Left forelimb (tissue), 1 donor: ENCODE data around the gene GDPGP1.
A peak's percentile ranks its signal among the peaks of the same experiment; 100 is the strongest.

Source experiments
- DNase-seq: peaks from one replicate; pipeline ENCODE4 v3.0.0-alpha.2; 2018; ENCODE audit warnings: low spot score

The GDPGP1 gene

DNA sequence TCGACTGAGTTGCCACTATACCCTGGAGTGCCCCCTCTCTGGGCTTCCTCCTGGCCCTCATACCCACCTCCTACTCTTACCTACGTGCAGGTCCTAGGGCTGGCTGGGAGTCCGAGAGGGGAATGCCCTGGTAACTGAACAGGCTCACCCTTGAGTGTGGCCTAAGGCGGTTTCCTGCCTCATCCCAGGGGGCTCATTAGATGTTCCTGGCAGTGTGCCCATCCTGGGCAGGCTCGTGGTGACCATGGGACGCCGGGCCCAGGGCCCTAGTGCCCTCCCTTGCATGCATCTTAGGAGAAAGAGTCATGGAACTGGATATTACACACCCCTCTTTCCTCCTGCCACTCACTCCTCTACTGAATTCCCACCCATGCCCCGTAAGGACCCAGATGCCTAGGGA is 30.1 kb upstream of the GDPGP1 start:
- peak; percentile 67 for DNase-seq

DNA sequence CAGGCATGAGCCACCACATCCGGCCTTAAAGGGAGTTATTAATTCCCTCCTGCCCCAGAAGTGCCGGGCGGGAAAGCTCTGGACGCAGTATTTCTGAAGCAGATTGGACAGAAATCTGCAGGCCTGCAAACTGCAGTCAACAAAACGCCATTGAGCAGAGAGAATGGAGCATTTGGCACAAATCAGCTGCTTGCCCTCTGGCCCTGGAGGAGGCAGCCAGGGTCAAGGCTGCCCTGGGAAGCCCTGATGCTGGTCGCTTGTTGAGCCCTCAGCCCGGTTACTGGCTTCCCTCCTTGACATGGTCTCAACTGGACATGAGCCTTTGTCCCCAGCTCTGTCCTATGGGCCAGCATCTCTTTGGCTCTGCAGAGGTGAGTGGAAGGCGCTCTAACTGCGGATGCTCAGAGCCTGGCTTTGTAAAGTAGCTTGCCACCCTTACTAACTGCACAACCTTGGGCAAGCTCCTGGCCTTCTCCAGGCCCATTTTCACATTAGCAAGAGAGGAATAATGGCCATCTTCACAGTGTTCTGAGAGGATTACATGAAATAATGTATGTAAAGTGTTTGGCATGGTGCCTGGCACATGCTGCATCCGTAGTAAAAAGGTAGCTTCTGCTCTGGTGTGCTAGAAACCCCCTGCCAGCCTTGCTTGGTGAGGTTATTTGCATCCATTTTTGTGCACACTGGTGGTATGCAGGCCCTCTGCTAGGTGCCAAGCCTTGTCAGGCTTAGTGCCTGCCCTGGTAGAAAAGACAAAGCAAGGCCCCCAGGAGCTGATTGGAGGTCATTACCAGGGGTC is 28.8 kb upstream of the GDPGP1 start:
- DNase-seq, result peak; percentile 5

DNA sequence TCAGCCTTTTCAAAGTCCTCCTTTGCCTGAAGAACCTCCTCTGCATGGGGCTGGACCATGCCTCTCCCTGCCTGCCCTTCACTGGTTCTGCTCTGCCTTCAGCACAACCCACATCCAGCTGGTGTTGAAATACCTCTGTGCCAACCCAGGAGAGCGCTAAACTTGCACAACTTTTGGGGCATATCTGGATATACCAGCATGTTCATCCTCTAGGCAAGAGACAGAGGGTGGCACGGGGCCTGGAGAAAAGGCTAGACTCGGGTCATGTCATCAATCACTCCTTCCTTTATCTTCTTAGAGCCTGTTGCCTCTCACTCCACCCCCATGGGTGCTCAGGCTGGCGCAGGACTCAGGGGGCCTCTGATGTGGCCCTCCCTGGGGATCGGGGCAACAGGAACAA is 28.1 kb upstream of the GDPGP1 start:
- no peak for DNase-seq

DNA sequence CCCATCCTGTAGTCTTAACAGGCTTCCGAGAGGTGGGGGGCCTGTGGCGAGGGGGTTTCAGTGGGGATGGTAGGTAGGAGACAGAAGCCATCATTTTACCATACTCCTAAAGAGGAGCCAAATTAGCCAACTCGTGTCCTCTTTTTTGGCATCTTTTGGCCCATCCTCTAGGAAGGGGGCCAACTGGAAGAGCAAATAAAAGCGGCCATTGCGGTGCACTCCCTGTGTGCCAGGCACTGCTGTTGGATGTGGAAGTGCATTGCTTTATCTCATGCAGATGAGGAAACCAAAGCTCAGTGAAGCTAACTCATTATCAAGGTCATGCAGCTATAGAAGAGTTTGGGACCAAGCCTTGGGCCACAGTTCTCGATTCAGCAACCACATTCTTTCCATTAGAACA is 26.8 kb upstream of the GDPGP1 start:
- DNase-seq, result no peak

DNA sequence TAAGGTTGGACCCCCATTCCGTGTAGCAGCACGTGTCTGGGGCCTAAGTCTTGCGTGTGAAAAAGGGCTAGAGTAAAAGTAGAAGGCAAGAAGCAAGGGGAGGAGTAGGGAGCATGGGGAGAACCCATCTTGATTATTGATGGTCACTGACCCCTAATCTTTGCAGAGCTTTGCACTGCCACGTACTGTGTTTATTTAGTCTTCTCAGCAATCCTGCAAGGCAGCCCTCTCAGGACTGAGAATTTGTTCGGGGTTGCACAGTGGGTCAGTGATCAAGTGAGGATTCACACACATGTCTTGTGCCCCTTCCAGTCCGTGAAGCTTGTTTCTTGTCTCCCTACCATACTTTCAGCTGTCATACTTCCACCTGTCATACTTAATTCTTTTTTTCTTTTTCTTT is 25.7 kb upstream of the GDPGP1 start:
- DNase-seq, result no peak

DNA sequence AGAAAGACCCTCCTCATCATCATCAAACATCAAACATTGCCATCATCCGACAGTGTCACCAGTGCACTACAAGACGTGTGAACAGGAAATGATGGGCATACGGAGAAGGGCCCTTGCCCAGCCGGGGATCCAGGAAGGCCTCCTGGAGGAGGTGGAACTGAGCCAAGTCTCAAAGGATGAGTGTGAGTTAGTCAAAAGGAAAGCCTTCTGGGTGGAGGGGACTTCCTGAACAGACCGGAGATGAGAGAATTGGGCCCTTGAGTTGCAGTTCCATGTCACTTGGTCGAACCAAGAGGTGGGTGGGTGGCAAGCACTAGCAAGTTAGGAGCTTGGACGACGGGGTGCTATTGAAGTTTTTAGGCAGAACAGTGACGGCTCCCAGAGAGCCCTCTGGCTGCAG is 24.4 kb upstream of the GDPGP1 start:
- no peak for DNase-seq

DNA sequence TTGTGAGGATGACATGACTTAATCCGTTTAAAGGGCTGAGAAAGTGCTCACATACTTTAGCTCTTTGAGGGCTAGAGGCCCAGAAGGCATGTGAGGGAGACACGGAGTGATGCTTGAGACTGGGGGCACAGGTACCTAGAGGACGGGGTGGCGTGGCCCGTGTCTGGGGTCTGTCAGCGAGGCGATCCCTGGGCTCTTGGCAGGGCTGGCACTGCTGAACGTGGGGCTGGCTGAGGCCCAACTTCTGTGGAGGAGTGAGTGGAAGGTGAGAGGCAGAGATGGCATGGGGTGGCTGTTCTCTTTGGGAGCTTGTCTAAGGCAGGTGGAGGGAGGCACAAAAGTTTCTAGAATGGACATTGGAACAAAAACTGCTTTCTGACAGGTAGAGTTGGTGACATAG is 23.4 kb upstream of the GDPGP1 start:
- no peak for DNase-seq

DNA sequence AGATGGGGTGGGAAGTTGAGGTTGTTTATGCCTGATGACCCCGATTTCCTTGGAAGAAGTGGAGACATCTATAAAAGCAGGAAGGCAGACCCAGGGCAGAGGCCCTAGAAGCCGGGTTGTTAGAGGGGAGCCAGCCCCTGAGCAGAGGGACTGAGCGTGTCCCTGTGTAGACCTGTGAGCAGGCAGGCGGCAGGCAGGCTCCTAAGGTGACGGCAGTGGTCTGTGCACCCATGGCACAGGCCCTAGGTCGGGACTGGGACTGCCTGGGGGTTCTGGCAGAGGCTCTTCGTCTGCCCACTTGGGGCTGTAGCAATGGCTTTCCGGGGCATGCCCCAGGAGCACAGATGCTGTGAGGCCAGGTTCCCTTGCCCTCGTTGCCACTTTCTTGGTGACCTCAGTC is 23.0 kb upstream of the GDPGP1 start:
- no peak for DNase-seq

DNA sequence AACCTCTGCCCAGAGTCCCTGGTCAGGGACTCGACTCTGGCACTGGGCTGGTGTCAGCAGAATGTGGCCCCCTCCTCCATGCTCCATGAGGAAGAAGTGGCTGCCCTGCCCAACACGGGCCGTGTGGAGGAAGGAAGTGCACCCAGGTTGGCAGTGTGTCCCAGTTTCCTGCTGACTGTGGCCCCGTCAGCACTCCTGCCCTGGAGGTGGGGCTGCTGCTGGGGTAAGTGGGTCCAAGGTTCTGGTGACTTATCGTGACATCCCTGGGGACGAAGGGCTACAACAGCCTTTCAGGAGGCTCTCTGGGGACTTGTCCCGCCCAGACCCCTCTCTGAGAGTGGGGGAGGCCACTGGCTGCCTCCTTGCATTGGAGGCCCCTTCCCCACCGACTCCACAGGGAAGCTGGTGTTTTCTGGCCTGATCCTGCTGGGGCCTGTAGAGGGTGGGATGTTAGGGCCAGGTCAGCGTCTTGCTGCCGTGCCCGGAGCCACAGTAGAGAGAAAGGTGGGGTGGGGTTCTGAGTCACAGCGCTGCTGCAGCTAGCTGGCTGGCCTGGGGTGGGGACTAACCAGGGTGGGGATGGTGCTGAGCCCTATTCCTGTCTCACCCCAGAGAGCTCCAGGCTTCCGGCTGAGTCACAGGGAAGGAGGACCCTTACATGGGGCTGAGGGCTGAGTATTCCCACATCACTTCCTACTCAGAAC is 22.4 kb upstream of the GDPGP1 start:
- DNase-seq, result no peak

DNA sequence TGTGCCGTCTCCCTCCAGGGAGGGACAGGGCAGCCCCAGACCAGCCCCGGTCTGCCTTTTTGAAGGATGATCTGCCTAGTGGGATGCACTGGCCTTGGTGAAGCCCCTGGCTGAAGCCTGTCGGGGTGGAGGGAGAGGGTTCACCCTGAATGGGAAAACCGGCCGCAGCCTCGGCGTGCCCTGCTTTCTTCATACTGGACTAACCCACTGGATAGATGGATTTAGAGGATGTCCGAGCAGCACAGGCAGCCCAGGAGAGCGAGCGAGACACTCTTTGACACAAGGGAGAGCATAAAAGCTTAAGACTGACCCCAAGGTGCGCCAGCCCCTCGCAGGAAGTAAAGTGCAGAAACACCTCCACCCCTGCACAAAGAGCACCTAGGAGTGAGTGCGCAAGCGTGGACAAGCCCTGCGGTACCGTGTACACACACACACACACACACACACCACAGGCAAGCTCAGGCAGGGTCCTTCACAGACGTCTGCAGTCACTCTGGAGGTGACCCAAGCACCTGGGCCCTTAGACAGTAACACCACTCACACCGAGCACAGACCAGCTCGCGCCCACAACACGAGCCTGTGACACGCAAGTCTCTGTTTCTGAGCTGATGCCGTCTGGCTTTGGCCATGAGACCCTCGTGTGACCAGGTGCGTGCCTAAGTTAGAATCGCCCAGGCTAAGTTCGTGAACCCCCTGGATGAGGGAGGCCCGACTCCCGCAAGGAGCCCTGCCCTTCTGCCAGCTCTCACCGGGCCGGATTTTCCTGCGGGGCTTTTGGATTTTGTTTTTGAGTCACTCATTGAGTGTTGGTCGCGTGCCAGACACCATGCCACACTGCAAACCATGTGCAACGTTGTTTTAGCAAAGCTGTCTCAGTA is 21.5 kb upstream of the GDPGP1 start:
- DNase-seq, result no peak

DNA sequence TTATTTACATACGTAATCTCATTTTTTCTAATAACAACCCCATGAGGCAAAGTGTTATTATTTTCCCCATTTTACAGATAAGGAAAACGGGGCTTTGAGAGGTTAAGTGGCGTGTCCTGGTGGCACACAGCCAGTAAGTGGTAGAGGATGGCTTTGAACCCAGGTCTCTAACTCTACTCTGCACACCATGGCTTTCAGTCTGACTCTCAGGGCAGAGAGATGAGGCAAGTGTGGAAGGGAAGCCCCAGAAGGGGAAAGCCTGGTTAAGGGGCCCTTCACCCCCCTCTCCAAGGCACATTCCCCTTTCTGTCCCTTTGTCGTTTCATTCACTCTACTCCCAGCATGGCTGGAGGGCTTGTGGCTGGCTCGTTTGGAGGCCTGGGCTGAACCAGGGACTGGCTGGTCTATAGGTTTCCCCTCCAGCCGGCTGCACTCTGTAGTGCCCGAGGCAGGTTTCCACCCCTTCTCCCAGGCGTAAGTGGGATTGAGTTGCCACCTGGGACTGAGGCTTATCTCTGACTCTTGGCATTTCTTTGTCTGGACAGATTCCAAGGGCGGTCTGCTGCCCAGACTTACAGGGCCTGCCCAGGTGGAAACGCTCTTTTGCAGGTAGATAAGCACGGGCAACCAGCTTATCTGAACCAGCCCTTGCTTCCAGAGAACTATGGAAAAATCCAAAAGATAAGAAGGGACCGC is 20.7 kb upstream of the GDPGP1 start:
- DNase-seq, result no peak

DNA sequence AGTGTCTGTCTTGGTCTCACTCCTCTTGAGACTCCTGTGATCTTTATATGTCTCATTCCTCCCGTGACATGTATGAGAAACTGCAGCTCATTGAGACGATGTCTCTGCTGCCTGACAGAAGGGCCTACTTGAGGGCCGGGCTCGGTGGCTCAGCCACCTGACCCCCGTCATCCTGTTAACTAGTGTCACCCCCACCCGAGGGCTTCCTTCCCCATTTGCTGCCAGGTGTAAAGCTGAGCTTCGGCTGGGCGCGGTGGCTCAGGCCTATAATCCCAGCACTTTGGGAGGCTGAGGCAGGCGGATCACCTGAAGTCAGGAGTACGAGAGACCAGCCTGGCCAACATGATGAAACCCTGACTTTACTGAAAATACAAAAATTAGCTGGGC is 20.2 kb upstream of the GDPGP1 start:
- no peak for DNase-seq

DNA sequence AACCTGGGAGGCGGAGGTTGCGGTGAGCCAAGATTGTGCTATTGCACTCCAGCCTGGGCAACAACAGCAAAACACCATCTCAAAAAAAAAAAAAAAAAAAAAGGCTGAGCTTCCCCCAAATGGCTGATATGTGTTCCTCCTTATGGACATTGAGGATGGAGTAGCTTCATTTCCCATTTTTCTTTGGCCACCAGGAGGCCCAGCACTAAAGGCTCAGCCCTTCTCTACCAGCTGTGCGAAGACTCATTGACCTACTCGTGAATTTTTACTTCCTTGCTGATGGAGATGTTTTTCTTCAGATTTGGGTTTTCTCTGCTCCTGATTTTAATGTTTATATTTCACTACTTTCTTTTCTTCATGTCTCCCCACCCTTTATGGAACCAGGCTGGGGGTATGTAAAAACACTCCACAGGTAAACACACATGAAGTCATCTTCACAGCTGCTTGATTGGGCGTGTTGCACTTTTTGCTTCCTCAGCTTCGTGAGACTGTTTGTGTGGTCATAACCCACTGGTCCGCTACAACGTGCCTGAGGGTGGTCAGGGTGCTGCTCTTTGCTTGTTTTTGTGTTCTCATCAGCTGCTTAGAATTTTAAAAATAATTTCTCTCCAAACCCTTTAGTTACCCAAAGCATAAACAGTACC is 19.3 kb upstream of the GDPGP1 start:
- no peak for DNase-seq

DNA sequence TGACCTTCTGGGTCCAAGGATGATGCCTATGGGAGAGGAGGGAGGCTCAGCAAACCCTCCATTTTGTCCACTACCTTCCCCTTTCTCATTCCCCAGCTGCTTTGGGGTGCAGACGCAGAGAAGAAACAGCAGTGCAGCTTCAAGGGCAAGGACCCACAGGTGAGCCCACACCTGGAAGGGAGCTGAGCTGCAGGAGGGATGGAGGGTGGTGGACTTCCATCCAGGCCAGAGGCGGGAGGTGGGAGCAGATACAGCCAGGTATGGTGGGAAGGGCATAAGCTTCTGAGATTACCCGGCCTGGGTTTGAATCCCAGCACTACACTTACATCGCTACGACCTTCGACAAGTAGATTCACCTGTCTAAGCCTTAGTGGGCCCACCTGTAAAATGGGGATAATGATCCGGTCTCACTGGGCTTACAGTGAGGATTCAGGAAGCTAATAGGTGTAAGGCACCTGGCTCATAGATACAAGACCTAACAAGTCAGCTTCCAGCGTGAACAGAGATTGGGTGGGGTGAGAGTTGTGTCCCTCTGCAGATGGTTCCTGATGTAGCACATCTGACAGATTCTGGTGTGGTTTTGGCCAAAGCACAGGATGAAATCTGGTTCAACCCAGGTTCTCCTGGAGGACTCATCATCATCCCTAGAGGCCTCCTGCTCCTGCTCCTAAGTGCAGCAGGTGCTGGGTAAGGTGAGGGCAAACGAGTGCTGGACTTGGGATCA is 16.2 kb upstream of the GDPGP1 start:
- DNase-seq, result no peak

DNA sequence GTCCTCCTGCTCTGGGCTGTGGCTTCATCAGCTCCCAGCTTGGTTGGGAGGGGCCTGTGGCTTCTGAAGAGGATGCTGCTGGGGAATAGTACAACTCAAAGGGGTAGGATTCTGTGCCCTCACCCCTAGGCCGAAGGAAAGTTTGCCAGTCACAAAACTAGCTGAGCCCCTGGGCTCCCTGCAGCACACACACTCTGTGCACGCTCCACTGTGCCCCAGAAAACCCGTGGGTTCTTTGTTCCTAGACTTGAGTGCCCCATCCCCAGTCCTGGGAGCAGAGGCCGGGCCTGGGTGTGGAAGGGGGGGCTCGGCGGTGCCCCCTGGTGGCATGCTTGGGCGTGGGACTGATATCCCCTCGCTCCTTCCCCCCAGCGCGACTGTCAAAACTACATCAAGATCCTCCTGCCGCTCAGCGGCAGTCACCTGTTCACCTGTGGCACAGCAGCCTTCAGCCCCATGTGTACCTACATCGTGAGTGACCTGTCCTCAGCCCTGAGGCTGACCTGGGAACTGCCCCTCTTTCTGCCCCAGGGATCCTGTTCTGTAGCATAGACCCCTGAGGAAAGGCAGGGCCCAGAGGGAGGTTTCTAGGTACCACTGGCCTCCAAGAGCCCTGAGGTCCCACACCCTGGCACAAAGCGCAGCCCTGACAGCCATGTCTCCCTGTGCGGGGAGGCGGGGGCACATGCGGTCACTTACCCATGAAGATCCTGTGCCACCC is 14.4 kb upstream of the GDPGP1 start:
- no peak for DNase-seq

DNA sequence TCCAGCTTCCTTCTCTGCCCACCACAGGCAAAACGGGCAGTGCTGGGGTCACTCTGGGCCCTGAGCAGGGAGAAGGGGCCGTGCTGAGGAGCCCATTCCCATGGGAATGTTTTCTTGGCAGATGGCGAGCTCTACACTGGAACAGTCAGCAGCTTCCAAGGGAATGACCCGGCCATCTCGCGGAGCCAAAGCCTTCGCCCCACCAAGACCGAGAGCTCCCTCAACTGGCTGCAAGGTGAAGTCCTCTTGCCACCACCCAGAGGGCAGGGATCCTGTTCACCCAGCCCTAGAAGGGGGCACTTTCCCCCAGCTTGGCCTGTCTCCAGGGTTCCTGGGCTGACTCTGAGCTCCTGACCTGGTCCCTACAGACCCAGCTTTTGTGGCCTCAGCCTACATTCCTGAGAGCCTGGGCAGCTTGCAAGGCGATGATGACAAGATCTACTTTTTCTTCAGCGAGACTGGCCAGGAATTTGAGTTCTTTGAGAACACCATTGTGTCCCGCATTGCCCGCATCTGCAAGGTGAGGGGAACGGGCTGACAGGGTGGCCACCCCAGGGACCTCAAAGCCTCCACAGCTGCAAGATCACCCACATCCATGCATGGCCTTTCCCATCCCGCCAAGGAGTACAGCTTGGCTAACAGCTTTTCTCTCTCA is 12.6 kb upstream of the GDPGP1 start:
- DNase-seq, result no peak

DNA sequence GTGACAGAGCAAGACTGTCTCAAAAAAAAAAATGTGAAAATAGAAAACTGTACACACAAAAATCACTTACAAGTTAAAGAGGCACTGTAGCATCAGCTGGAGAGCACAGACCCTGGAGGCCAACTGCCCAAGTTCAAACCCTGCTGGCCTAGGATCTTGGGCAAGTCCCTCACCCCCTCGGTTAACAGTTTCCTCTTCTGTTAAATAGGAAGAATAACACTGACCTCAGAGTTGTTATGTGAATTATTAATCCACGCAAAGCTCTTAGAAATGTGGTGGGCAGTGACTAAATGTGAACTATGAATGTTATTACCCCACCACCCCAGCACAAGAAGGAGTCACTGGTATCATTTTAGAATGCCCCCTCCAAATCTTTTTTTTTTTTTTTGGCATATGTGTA is 11.5 kb upstream of the GDPGP1 start:
- no peak for DNase-seq

DNA sequence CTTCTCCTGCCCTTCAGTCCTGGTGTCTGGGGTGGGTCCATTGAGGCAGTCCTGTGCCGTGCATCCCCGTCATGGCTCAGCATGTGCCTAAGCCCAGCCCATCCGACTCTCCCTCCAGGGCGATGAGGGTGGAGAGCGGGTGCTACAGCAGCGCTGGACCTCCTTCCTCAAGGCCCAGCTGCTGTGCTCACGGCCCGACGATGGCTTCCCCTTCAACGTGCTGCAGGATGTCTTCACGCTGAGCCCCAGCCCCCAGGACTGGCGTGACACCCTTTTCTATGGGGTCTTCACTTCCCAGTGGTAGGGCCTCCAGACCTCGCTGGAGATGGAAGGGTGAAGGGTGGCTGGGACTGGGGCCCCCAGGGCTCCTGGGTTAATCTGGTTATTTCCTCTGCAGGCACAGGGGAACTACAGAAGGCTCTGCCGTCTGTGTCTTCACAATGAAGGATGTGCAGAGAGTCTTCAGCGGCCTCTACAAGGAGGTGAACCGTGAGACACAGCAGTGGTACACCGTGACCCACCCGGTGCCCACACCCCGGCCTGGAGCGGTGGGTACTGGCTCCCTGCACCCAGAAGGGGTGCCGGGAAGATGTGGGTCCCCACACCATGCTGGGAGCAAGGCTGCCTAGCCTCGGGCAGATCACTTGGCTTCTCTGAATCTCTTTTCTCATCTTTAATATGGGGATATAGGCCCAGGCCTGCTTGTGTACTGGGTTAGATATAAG is 10.4 kb upstream of the GDPGP1 start:
- no peak for DNase-seq

DNA sequence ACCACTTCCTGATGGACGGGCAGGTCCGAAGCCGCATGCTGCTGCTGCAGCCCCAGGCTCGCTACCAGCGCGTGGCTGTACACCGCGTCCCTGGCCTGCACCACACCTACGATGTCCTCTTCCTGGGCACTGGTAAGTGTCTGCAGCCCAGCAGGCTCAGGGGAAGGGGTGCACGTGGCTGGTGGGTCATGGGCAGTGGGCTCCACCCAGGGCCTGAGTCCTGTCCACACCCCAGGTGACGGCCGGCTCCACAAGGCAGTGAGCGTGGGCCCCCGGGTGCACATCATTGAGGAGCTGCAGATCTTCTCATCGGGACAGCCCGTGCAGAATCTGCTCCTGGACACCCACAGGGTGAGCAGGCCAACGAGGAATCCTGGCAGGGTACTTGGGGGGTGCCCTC is 9.0 kb upstream of the GDPGP1 start:
- DNase-seq, result no peak
